Measurements from ENCODE around the gene KLKB1.

The KLKB1 gene

DNA sequence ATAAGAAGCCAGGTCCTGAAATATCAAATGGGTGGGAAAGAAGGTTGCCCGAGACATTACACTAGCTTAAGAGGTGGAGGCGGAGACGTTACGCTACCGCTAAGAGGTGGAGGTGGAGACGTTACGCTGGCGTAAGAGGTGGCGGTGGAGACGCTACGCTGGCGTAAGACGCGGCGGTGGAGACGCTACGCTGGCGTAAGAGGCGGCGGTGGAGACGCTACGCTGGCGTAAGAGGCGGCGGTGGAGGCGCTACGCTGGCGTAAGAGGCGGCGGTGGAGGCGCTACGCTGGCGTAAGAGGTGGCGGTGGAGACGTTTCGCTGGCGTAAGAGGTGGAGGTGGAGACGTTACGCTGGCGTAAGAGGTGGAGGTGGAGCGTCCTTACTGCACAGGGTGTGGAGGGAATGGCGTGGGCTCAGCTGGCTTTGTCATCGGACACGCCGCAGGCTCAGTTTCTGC, 23.2 kb upstream of the KLKB1 start:
- TF ChIP-seq CTCF (IDR thresholded peaks at IDR 0.05) = no peak
- peak overlapping the region in 1 of 2 donors; percentile 82 for H3K27ac ChIP-seq
- H3K4me3 ChIP-seq = peak overlapping the region; percentile 63
- no peak for DNase-seq (ENCODE audit: low spot score)

DNA sequence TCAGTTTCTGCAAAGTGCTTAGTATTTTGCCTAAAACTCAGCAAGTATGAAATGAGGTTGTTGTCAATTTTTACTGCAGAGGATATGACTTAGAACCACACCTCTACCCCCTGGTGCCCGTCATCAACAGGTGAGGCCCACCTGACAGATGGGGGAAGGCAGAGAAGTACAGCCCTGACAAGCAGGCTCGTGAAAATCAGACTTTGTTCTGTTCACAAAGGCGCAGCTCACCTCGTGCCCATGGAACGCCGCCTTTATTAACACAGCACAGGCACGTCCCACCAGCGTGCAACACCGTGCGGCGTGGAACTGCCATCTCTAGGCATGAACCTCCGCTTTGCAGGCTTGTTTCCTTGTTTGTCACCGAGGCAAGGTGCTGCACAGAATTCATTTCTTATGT, 22.6 kb upstream of the KLKB1 start:
- H3K27ac ChIP-seq = peak overlapping the region in 1 of 2 donors; percentile 82
- peak overlapping the region; percentile 63 for H3K4me3 ChIP-seq
- no peak for DNase-seq (ENCODE audit: low spot score)
- TF ChIP-seq CTCF (IDR thresholded peaks at IDR 0.05) = no peak

DNA sequence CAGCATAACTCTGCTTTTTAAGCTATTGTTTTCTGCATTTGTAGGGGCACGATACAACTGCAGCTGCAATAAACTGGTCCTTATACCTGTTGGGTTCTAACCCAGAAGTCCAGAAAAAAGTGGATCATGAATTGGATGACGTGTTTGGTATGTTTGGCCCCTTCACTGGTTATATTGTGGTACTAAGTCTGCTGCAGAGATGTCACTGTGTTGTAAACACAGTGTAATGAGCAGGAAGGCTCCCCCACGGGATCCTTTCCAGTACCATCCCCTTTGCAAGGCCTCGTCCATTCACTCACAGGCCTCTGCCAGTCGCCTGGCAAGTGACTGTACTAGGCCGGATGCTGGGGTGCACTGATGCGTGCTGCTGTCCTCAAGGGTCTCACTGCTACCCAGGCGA, 22.2 kb upstream of the KLKB1 start:
- no peak for DNase-seq (ENCODE audit: low spot score)
- no peak for TF ChIP-seq CTCF (IDR thresholded peaks at IDR 0.05)
- no peak overlapping the region for H3K27ac ChIP-seq
- H3K4me3 ChIP-seq = no peak overlapping the region

DNA sequence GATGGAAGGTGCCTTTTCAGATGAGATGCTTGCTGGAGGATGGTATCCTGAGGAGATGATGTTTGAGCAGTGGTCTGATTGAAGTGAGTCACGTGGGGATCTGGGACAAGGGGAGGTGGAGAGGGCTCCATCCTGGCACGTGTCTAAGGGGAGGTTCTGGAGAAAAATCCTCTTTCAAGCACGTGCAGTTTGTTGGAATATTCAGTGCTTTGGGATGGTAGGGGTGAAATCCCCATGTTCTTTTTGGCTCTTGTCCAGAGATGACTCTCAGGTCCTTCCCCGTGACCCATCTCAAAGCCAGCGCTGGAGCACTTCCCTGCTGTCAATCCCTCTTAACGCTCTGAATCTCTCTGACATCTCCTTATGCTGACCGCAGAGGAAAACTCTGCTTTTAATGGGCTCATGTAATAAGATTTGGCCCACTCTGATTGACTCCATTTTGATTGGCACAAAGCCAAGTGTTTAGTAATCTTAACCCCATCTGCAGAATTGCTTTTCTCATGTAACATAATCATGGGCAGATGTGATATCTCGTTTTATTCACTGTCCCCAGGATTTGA, 10.8 kb upstream of the KLKB1 start:
- Histone ChIP-seq H3K27ac (no peak overlapping the region), H3K4me3 (no peak overlapping the region)
- no peak for DNase-seq (ENCODE audit: low spot score)
- TF ChIP-seq CTCF (IDR thresholded peaks at IDR 0.05) = no peak

GRCh38 chr4:186217733-186218293, 9.5 kb upstream of the KLKB1 start:
- no peak for TF ChIP-seq CTCF (IDR thresholded peaks at IDR 0.05)
- no peak for DNase-seq (ENCODE audit: low spot score)
- H3K27ac ChIP-seq = no peak overlapping the region
- no peak overlapping the region for H3K4me3 ChIP-seq

DNA sequence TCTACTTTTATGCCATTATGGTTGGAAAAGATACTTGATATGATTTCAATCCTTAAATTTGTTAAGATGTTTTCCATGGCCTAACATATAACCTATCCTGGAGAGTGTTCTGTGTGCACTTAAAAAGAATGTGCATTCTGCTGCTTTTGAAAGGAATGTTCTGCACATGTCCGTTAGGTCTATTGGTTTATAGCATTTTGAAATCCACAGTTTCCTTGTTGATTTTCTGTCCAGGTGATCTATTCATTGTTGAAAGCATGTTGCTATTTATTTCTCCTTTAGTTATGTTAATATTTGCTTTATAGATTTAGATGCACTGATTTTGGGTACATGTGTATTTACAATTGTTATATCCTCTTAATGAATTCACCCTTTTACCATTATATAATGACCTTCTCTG, 5.7 kb upstream of the KLKB1 start:
- no peak overlapping the region for H3K27ac ChIP-seq
- no peak for TF ChIP-seq CTCF (IDR thresholded peaks at IDR 0.05)
- no peak overlapping the region for H3K4me3 ChIP-seq
- no peak for DNase-seq (ENCODE audit: low spot score)

GRCh38 chr4:186225848-186226247, 1.5 kb upstream of the KLKB1 start:
- no peak overlapping the region for H3K27ac ChIP-seq
- TF ChIP-seq CTCF (IDR thresholded peaks at IDR 0.05) = no peak
- no peak overlapping the region for H3K4me3 ChIP-seq
- no peak for DNase-seq (ENCODE audit: low spot score)

Measured in coronary artery (tissue), 2 donors.